ENCODE measurements around the gene AMN. TPM values are rescaled to one million over a fixed set of nuclear protein-coding genes. Genes with fewer than 3 reads are reported as not detected.

The AMN gene
- total RNA-seq, 1 donor from 2014 or later: 0.23 TPM

GRCh38 chr14:102903248-102903888 lies 19.1 kb upstream of the AMN start:
- Mint-ChIP-seq H3K4me1 (no peaks in the 10 kb centered on the region), H3K36me3 (ENCODE audit: low read depth) (peaks cover 29% of the 10 kb centered on the region), H3K9me3 (no peaks in the 10 kb centered on the region), H3K27me3 (ENCODE audit: low read depth) (no peaks in the 10 kb centered on the region), H3K27ac (ENCODE audit: unreplicated experiment) (no peak overlapping the region), H3K4me3 (no peak overlapping the region)
- TF ChIP-seq CTCF (conservative IDR thresholded peaks at IDR 0.05): no peak
- no peak for DNase-seq (ENCODE audit: low read depth, low spot score)

- peaks cover 29% of the 10 kb centered on the region for H3K36me3 Mint-ChIP-seq (ENCODE audit: low read depth)
- H3K9me3 Mint-ChIP-seq: no peaks in the 10 kb centered on the region
- TF ChIP-seq CTCF (conservative IDR thresholded peaks at IDR 0.05): no peak
- H3K4me1 Mint-ChIP-seq: no peaks in the 10 kb centered on the region
- no peak overlapping the region for H3K27ac Mint-ChIP-seq (ENCODE audit: unreplicated experiment)
- no peaks in the 10 kb centered on the region for H3K27me3 Mint-ChIP-seq (ENCODE audit: low read depth)
- DNase-seq (ENCODE audit: low read depth, low spot score): no peak
- H3K4me3 Mint-ChIP-seq: no peak overlapping the region
These were observed 18.5 kb upstream of the AMN start for GRCh38 chr14:102903889-102904512.

GRCh38 chr14:102905116-102906108 lies 17.1 kb upstream of the AMN start:
- Mint-ChIP-seq H3K4me3 (no peak overlapping the region), H3K36me3 (ENCODE audit: low read depth) (peaks cover 26% of the 10 kb centered on the region), H3K27ac (ENCODE audit: unreplicated experiment) (no peak overlapping the region), H3K9me3 (no peaks in the 10 kb centered on the region), H3K4me1 (no peaks in the 10 kb centered on the region), H3K27me3 (ENCODE audit: low read depth) (no peaks in the 10 kb centered on the region)
- no peak for DNase-seq (ENCODE audit: low read depth, low spot score)
- TF ChIP-seq CTCF (conservative IDR thresholded peaks at IDR 0.05): no peak

GRCh38 chr14:102906616-102907302 lies 15.7 kb upstream of the AMN start:
- Mint-ChIP-seq H3K27ac (ENCODE audit: unreplicated experiment) (no peak overlapping the region), H3K27me3 (ENCODE audit: low read depth) (no peaks in the 10 kb centered on the region), H3K9me3 (no peaks in the 10 kb centered on the region), H3K4me1 (no peaks in the 10 kb centered on the region), H3K36me3 (ENCODE audit: low read depth) (peaks cover 26% of the 10 kb centered on the region), H3K4me3 (no peak overlapping the region)
- no peak for DNase-seq (ENCODE audit: low read depth, low spot score)
- TF ChIP-seq CTCF (conservative IDR thresholded peaks at IDR 0.05): no peak

- H3K36me3 Mint-ChIP-seq (ENCODE audit: low read depth): peaks cover 26% of the 10 kb centered on the region
- H3K4me1 Mint-ChIP-seq: no peaks in the 10 kb centered on the region
- H3K27ac Mint-ChIP-seq (ENCODE audit: unreplicated experiment): no peak overlapping the region
- H3K9me3 Mint-ChIP-seq: no peaks in the 10 kb centered on the region
- DNase-seq (ENCODE audit: low read depth, low spot score): no peak
- no peak for TF ChIP-seq CTCF (conservative IDR thresholded peaks at IDR 0.05)
- H3K4me3 Mint-ChIP-seq: no peak overlapping the region
- H3K27me3 Mint-ChIP-seq (ENCODE audit: low read depth): no peaks in the 10 kb centered on the region
These were observed 15.1 kb upstream of the AMN start for GRCh38 chr14:102907303-102907844.
